ENCODE results near the gene SAXO1. TPM values are rescaled to one million over a fixed set of nuclear protein-coding genes. Genes with fewer than 3 reads are reported as not detected.
A peak's percentile ranks its signal among the peaks of the same experiment; 100 is the strongest.

The SAXO1 gene
- under 1 TPM in 1 of 2 experiments, not detected in 1; 0.07 TPM for total RNA-seq

DNA sequence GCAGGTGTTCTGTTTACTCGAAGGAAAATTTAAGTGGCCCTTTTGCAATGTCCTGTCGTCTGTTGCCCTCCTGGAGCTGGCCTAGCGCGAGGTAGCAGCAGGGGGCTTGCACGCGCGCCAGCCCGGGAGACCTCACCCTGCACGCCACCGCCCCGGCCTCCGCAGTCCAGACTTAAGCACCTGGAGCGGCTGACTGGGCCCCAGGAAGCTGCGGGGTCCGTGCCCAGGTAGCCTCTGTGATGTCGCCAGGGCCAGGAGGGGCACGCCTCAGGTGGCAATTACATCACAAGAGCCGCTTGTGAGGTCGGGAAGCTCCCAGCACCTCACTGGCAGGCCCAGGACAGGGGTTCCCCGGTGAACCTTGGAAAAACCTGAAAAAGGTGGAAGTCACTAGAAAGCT is at the start of gene SAXO1:
SAXO1 (minus strand) TSS at position 195 of the 400 bp plus-strand sequence. CDS start 301 bp downstream, outside the sequence.
- intact Hi-C loops (cut with micrococcal nuclease) = loop anchor here (5.0 kb wide), 1 partner anchor 776 kb away; no protein-coding TSS in a partner anchor
- ChIA-PET POLR2A (no interaction called here), CTCF (interaction anchor here (1.4 to 1.8 kb wide), 3 partner anchors 141 to 1222 kb away, joined by 3 to 5 read pairs (median 4); no protein-coding TSS in a partner anchor)
- Mint-ChIP-seq H3K27me3 (peaks cover 7% of the 10 kb centered on the region), H3K4me3 (no peak within 1 kb of the TSS), H3K4me1 (ENCODE audit: low read depth) (no peaks in the 10 kb centered on the region), H3K27ac (no peak within 1 kb of the TSS), H3K36me3 (ENCODE audit: low read depth) (no peaks in the 10 kb centered on the region), H3K9me3 (no peaks in the 10 kb centered on the region)
- DNase-seq = no peak
- ATAC-seq = no peak
- no peak for TF ChIP-seq CTCF (IDR thresholded peaks at IDR 0.05)

GRCh38 chr9:19074836-19075235 is 41.8 kb upstream of the SAXO1 start:
- no peak for ATAC-seq
- no peaks in the 10 kb centered on the region for H3K27me3 Mint-ChIP-seq
- intact Hi-C loops (cut with micrococcal nuclease) = no loop called here
- H3K9me3 Mint-ChIP-seq = no peaks in the 10 kb centered on the region
- POLR2A ChIA-PET = no interaction called here
- peaks cover 54% of the 10 kb centered on the region for H3K36me3 Mint-ChIP-seq (ENCODE audit: low read depth)
- CTCF ChIA-PET = interaction anchor here (1.5 kb wide), 1 partner anchor 382 kb away, joined by 4 read pairs; no protein-coding TSS in a partner anchor
- no peak for DNase-seq
- no peaks in the 10 kb centered on the region for H3K4me1 Mint-ChIP-seq (ENCODE audit: low read depth)
- TF ChIP-seq CTCF (IDR thresholded peaks at IDR 0.05) = no peak
- no peak overlapping the region for H3K4me3 Mint-ChIP-seq
- H3K27ac Mint-ChIP-seq = no peak overlapping the region

DNA sequence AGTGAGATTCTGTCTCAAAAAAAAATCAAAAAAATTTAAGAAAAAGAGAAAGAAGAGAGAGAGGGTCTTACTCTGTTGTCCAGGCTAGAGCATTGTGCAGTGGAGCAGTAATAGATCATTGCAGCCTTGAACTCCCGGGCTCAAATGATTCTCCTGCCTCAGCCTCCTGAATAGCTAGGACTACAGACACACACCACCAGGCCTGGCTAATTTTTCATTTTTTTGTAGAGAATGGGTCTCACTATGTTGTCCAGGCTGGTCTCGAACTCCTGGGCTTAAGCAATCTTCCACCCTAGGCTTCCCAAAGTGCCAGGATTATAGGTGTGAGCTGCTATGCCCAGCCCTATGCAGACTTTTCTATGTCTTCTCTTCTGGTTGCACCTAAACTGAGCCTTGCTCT is 41.2 kb upstream of the SAXO1 start:
- Mint-ChIP-seq H3K36me3 (ENCODE audit: low read depth) (peaks cover 55% of the 10 kb centered on the region), H3K27me3 (no peaks in the 10 kb centered on the region), H3K4me1 (ENCODE audit: low read depth) (no peaks in the 10 kb centered on the region), H3K9me3 (no peaks in the 10 kb centered on the region), H3K27ac (no peak overlapping the region), H3K4me3 (no peak overlapping the region)
- DNase-seq (no peak), ATAC-seq (no peak)
- no peak for TF ChIP-seq CTCF (IDR thresholded peaks at IDR 0.05)
- CTCF ChIA-PET = interaction anchor here (1.5 kb wide), 1 partner anchor 383 kb away, joined by 4 read pairs; no protein-coding TSS in a partner anchor
- intact Hi-C loops (cut with micrococcal nuclease) = no loop called here
- POLR2A ChIA-PET = no interaction called here

DNA sequence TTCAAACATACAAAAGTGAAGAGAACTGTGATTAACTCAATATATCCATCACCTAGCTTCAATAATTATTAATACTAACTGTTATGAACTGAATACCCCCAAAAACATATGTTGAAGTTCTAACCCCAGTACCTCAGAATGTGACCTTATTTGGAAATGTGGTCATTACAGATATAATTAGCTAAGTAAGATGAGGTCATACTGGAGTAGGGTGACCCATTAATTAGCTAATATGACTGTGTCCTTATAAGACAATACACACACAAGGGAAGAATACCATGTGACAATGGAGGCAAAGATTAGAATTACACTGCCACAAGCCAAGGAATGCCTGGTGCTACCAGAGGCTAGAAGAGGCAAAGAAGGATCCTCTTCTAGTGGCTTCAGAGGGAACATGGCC is 24.0 kb upstream of the SAXO1 start:
- H3K36me3 Mint-ChIP-seq (ENCODE audit: low read depth) = peaks cover 68% of the 10 kb centered on the region
- ATAC-seq (no peak), DNase-seq (no peak)
- no peaks in the 10 kb centered on the region for H3K9me3 Mint-ChIP-seq
- no peak overlapping the region for H3K4me3 Mint-ChIP-seq
- CTCF ChIA-PET = interaction anchor here (0.8 to 1.1 kb wide), 2 partner anchors 20 to 40 kb away, joined by 3 read pairs; no protein-coding TSS in a partner anchor
- peaks cover 11% of the 10 kb centered on the region for H3K4me1 Mint-ChIP-seq (ENCODE audit: low read depth)
- no peak for TF ChIP-seq CTCF (IDR thresholded peaks at IDR 0.05)
- peak overlapping the region; percentile 59 for H3K27ac Mint-ChIP-seq
- no peaks in the 10 kb centered on the region for H3K27me3 Mint-ChIP-seq
- intact Hi-C loops (cut with micrococcal nuclease) = loop anchor here (10.0 kb wide), 1 partner anchor 318 kb away; no protein-coding TSS in a partner anchor
- POLR2A ChIA-PET = no interaction called here
